ENCODE data around the gene ADGRE3.

GRCh38 chr19:14648506-14648905 is 26.1 kb downstream of the ADGRE3 start:
- TF ChIP-seq CTCF (conservative IDR thresholded peaks at IDR 0.05; ENCODE audit: low read length) (no peak), EZH2phosphoT487 (IDR thresholded peaks at IDR 0.05; ENCODE audit: borderline replicate concordance) (no peak)

All from Loucy (cell line).